ENCODE data around the gene FGD3. TPM values are rescaled to one million over a fixed set of nuclear protein-coding genes. Genes with fewer than 3 reads are reported as not detected.
A peak's percentile ranks its signal among the peaks of the same experiment; 100 is the strongest.

FGD3 gene
- total RNA-seq, 2 donors from 2014 or later = 3.6 to 4.3 TPM

- intact Hi-C loops (cut with DNase I, micrococcal nuclease) = no loop called here
- ATAC-seq (peak; percentile 35), DNase-seq (no peak)
Observed at GRCh38 chr9:93020771-93021670, 73.7 kb downstream of the FGD3 start.

- intact Hi-C loops (cut with DNase I, micrococcal nuclease) = no loop called here
- ATAC-seq = no peak
Observed at GRCh38 chr9:93022066-93022465, 74.7 kb downstream of the FGD3 start.

GRCh38 chr9:93022721-93023520 lies 75.6 kb downstream of the FGD3 start:
- DNase-seq (no peak), ATAC-seq (no peak)
- intact Hi-C loops (cut with DNase I, micrococcal nuclease) = no loop called here

More at GRCh38 chr9:93022066-93022465, 74.7 kb downstream of the FGD3 start:
- no peak for DNase-seq

- ATAC-seq (no peak), DNase-seq (no peak)
- intact Hi-C loops (cut with DNase I, micrococcal nuclease) = no loop called here
Observed at GRCh38 chr9:93023521-93023815, 76.1 kb downstream of the FGD3 start.

GRCh38 chr9:93024646-93024910 lies 77.3 kb downstream of the FGD3 start:
- no peak for DNase-seq
- no peak for ATAC-seq
- intact Hi-C loops (cut with DNase I, micrococcal nuclease) = no loop called here

DNA sequence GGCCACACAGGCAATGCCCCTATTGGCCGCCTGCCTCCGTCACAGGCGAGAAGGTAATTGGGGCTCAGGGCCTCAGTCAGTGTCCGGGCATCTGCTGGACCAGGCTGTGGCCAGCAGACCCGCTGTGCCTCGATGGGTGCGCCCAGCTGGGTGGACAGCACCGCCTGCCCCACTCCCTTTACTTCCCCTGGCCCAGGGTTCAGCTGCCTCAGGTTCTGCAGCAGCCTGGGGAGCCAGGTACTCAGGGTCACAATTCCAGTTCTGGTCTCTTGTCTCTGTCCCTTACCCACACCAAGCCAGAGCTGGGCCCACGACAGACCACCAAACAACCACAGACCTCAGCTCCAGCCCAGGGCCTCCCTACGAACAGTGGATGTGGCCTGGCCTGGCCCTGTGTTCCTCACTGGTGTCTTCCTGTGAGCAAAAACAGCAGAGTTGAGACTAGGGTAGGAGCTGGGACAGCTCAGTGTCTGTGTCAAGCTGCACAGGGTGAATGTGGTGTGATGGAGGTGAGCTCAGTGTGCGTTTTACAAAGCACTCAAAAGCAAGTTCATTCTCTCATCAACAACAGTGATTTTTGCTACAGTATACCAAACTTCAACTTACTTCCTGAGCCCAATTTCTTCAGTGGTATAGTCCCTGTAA lies 77.8 kb downstream of the FGD3 start:
- intact Hi-C loops (cut with DNase I, micrococcal nuclease) = no loop called here
- DNase-seq = no peak
- ATAC-seq = no peak

DNA sequence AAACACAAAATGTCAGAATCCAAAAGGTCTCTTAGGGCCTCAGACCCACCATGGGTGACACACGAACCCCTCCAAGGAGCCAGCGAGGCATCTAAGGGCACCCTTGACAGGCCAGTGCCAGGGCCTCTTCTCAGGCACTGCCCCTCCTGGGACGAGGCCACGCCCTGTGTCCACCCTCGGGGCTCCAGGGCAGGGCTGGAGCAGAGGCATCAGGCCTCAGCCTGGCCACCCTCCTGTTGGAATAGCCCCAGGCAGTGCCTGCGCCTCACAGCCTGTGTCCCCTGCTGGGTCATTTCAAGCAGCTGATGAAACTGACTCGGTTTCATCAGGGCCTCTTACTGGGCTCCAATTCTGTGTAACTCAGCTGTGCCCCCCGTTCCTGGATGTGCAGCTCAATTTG lies 78.4 kb downstream of the FGD3 start:
- intact Hi-C loops (cut with DNase I, micrococcal nuclease) = no loop called here
- ATAC-seq (no peak), DNase-seq (no peak)

- DNase-seq (no peak), ATAC-seq (no peak)
- intact Hi-C loops (cut with DNase I, micrococcal nuclease) = no loop called here
Observed at GRCh38 chr9:93026640-93027039, 79.3 kb downstream of the FGD3 start.

- DNase-seq (no peak), ATAC-seq (no peak)
- intact Hi-C loops (cut with DNase I, micrococcal nuclease) = no loop called here
Observed at GRCh38 chr9:93027750-93028149, 80.4 kb downstream of the FGD3 start.

- ATAC-seq = peak; percentile 32
- intact Hi-C loops (cut with DNase I, micrococcal nuclease) = no loop called here
- peak in 1 of 2 donors; percentile 18 for DNase-seq
Observed at GRCh38 chr9:93028448-93029006, 81.2 kb downstream of the FGD3 start.

GRCh38 chr9:93030642-93031628 lies 83.6 kb downstream of the FGD3 start:
- ATAC-seq (no peak), DNase-seq (no peak)
- intact Hi-C loops (cut with DNase I, micrococcal nuclease) = no loop called here

DNA sequence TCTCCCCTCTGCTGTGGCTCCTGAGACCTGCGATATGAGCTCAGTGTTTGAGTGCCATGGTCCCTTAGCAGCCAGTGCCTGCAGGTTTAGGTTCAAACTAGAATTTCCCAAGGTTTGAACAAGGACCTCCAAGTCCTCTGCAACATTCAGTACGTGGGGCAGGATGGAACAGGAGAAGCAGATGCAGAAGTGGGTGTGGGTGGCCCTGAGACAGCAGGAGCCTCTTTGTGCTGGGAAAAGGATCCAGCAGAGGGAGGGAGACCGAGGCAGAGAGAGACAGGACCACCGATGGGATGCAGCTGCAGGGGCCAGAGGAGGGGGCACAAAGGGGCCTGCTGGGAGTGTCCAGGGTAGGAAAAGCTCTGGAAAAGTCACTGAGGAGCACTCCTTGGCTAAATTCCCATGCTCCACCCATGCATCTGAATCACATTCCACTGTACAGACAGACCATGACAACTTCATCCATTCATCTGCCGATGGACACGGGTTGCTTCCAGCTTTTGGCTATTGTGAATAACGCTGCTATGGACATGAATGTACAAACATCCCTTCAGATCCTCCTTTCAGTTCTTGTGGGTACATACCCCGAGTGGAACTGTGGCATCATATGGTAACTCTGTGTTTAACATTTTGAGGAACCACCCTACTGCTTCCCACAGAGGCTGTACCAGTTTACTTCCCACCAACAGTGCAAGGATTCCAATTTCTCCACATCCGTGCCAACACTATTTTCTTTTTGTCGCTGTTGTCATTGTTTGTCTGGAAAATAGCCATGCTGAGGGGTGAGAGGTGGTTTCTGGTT lies 84.5 kb downstream of the FGD3 start:
- ATAC-seq = no peak
- intact Hi-C loops (cut with DNase I, micrococcal nuclease) = no loop called here
- DNase-seq = no peak

- no peak for ATAC-seq
- DNase-seq = no peak
- intact Hi-C loops (cut with DNase I, micrococcal nuclease) = no loop called here
Observed at GRCh38 chr9:93032545-93032944, 85.2 kb downstream of the FGD3 start.

DNA sequence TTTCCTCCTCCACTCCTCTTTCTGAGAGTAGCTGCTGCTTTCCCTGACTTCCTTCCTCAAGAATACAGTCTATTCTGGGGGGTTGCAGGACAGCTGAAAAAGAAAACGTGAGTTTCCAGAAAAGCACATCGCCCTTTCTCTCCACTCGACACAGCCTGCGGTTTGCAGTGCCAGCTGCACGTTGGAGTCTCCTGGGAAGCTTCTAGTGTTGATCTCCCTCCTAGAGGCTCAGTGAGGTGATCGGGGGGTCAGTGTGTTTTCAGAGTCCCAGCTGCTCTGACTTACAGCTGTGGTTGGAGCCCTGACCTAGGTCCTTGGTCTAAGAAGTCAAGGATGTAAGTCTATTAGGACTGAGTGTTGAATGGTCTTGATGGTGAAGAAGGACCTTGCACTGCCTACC lies 86.2 kb downstream of the FGD3 start:
- ATAC-seq (no peak), DNase-seq (no peak)
- intact Hi-C loops (cut with DNase I, micrococcal nuclease) = no loop called here

DNA sequence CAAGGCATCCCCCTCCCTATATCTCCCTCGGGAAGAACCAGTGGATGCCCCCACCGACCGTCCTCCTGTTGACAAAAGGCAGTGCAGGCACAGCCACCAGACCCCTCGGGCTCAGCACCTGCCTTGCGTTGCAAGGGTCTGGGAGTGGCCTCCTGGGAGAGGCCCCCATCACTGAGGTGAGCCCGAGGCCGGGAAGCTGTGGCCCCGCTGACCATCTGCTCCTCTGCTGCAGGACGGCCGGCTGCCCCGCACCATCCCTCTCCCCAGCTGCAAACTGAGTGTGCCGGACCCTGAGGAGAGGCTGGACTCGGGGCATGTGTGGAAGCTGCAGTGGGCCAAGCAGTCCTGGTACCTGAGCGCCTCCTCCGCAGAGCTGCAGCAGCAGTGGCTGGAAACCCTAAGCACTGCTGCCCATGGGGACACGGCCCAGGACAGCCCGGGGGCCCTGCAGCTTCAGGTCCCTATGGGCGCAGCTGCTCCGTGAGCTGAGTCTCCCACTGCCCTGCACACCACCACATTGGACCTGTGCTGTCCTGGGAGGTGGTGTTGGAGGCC lies 87.9 kb downstream of the FGD3 start:
- intact Hi-C loops (cut with DNase I, micrococcal nuclease) = no loop called here
- DNase-seq = no peak
- ATAC-seq = no peak

DNA sequence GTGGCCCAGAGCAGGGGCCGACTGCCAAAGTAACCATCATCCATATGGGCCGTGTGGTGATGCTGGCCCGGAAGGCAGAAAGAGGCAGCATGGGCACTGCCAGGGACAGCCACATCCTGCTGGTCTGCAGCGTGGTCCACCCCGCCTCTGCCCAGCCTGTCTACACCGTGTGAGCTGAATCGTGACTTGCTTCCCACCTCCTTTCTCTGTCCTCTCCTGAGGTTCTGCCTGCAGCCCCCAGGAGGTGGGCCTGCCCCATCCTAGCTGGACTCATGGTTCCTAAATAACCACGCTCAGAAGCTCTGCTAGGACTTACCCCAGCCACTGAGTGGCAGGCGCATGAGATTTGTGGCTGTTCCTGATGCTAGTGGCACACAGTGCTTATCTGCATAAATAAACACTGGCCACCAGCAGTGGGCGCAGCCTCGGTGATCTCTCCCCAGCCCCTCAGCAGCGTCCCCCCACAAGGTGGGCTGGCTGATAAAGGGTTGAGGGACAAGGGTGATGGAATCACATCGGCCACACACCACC lies 88.6 kb downstream of the FGD3 start:
- intact Hi-C loops (cut with DNase I, micrococcal nuclease) = no loop called here
- ATAC-seq (no peak), DNase-seq (no peak)

DNA sequence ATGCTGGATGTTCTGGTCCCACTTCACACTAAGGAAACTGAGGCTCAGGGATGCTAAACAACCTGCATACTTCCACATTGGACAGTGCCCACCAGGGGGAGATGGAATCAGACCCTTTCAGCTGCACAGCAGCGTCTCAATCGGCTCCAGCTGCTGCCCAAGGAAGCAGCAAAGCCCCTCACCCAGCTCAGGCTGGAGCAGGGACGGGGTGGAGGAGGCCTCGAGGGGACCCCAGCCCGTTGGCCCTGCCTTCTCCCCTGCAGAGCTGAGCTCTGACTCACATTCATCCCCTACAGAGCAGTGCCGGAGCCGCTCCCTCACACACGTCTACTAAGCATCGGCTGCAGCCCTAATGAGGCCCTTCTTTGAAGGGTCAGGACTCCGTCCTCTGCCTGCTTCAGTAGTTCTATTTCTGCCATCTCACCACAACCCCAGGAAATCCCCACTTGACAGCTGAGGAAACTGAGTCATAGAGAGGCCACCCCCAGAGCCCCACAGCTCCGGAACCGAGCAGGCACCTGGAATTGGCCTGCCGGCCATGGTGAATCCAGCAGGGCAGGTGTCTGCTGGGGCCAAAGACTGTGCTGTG lies 89.7 kb downstream of the FGD3 start:
- DNase-seq = no peak
- intact Hi-C loops (cut with DNase I, micrococcal nuclease) = no loop called here
- ATAC-seq = no peak

Measured in left colon (tissue), 2 donors.